ENCODE results near the gene TOX3. TPM values are rescaled to one million over a fixed set of nuclear protein-coding genes. Genes with fewer than 3 reads are reported as not detected.
A peak's percentile ranks its signal among the peaks of the same experiment; 100 is the strongest.

The TOX3 gene
- total and polyA plus RNA-seq, 2 of the 13 experiments (the other 11 are each of a cell fraction or from before 2014, with no cell fraction given) = 14.5 to 98.6 TPM

GRCh38 chr16:52561910-52562741, 15.2 kb upstream of the TOX3 start (continued):
- TF ChIP-seq IRF1 (CRISPR knock-in tag; IDR thresholded peaks at IDR 0.05; ENCODE audit: low read depth) (no peak), ZNF614 (CRISPR knock-in tag; IDR thresholded peaks at IDR 0.05; ENCODE audit: borderline replicate concordance) (no peak), ZBTB38 (CRISPR knock-in tag; IDR thresholded peaks at IDR 0.05) (peak; percentile 17; the same call in 1 of the 2 replicates), ZBTB40 (IDR thresholded peaks at IDR 0.05) (no peak), ZBTB40 (CRISPR knock-in tag; IDR thresholded peaks at IDR 0.05) (no peak), AFF4 (CRISPR knock-in tag; IDR thresholded peaks at IDR 0.05) (no peak), ZNF343 (CRISPR knock-in tag; IDR thresholded peaks at IDR 0.05) (peak; percentile 57; the same call in 1 of the 2 replicates), SMAD1 (CRISPR knock-in tag; IDR thresholded peaks at IDR 0.05; ENCODE audit: borderline replicate concordance, low read depth) (no peak; the same call in 1 of the 2 replicates), IKZF5 (CRISPR knock-in tag; IDR thresholded peaks at IDR 0.05) (peak; percentile 53; the same call in 1 of the 2 replicates), ZNF572 (CRISPR knock-in tag; IDR thresholded peaks at IDR 0.05) (peak; percentile 76; the same call in 1 of the 2 replicates), ZNF484 (CRISPR knock-in tag; IDR thresholded peaks at IDR 0.05; ENCODE audit: borderline replicate concordance, low read depth) (no peak), RFXAP (CRISPR knock-in tag; IDR thresholded peaks at IDR 0.05; ENCODE audit: borderline replicate concordance) (no peak), KLF11 (CRISPR knock-in tag; IDR thresholded peaks at IDR 0.05) (no peak)
